ENCODE measurements around the gene RAB12.

GRCh38 chr18:8629602-8630001, 20.4 kb downstream of the RAB12 start:
- no peak for TF ChIP-seq CTCF (IDR thresholded peaks at IDR 0.05; ENCODE audit: control extremely low read depth in 1 of 3, insufficient read depth in 1 of 3, low read depth in 1 of 3, low read length in 3 of 3)
- TF ChIP-seq TBP (IDR thresholded peaks at IDR 0.05; ENCODE audit: low read depth, low read length), result no peak
- no peak for TF ChIP-seq TAF1 (IDR thresholded peaks at IDR 0.05; ENCODE audit: low read depth, low read length)
